ENCODE data around the gene OPN5.

DNA sequence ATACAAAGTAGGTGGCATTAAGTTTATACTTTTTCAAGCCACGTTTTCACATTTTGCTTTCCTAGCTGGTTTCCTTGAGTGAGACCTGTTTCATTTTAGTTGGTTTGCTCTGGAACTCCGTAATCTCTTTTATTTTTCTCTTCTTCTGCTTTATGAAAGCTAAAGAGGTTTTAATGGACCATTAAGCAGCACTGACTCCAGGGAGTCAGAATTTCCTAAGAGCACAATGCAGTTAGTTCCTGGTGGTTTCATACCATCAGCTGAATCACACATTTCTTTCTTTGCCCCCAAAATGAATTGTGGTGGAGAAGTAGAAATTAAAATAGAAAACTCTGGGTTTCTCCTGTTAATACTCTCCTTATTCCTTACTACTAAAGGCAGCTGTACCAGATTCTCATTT lies 3.4 kb downstream of the OPN5 start:
- TF ChIP-seq, protein P1, sequence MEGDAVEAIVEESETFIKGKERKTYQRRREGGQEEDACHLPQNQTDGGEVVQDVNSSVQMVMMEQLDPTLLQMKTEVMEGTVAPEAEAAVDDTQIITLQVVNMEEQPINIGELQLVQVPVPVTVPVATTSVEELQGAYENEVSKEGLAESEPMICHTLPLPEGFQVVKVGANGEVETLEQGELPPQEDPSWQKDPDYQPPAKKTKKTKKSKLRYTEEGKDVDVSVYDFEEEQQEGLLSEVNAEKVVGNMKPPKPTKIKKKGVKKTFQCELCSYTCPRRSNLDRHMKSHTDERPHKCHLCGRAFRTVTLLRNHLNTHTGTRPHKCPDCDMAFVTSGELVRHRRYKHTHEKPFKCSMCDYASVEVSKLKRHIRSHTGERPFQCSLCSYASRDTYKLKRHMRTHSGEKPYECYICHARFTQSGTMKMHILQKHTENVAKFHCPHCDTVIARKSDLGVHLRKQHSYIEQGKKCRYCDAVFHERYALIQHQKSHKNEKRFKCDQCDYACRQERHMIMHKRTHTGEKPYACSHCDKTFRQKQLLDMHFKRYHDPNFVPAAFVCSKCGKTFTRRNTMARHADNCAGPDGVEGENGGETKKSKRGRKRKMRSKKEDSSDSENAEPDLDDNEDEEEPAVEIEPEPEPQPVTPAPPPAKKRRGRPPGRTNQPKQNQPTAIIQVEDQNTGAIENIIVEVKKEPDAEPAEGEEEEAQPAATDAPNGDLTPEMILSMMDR (IDR thresholded peaks at IDR 0.05), result no peak
- TF ChIP-seq EP300 (IDR thresholded peaks at IDR 0.05) (no peak), POLR2AphosphoS5 (IDR thresholded peaks at IDR 0.05) (no peak)

All from esophagus muscularis mucosa (tissue), 4 donors.